NCI-H1105 (cell line): ENCODE data around the gene ANXA6.

Source experiments
- DNase-seq: peaks from one replicate; lab custom pipeline; 2025; lab: John Stamatoyannopoulos, UW

The ANXA6 gene

DNA sequence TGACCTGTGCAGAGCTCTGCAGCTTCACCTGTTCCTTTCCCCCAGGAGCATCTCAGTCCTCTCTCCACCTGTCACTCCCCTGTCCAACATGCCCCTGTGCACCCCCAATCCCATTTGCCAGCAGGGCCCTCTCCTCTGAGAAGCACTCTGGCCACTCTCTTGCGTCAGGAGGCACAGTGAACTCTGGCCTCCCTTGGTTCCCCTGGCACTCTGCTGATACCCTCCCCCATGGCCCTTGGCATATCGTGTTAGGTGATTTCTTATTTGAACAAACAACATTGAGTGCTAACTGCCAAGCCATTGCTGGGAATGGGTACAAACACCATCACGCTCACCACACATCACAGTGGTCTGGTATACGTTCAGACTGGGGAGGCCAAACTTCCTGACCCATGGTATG is 55.8 kb downstream of the ANXA6 start:
- DNase-seq: no peak

DNA sequence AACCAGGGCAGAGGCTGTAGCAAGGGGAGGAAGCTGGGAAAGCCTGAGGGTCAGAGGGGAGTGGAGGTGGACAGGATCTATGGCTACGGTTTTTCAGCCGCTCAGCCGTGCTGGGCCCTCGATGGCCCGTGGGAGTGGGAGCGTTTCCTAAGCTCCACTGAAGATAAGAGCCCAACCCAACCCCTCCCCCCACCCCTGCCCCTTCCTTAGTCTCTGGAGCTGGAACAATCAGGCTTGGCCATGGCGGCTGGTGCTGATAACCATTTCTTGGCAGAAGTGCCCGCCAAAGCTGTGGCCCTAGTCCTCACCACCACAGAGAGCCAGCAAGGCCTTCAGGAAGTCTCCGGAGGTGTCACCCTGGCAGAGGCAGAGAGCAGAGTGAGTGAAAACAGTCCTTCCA is 56.4 kb downstream of the ANXA6 start:
- no peak for DNase-seq

GRCh38 chr5:151100681-151101080 is 56.9 kb downstream of the ANXA6 start:
- DNase-seq: no peak

- DNase-seq: no peak
Observed at GRCh38 chr5:151098768-151099121, 58.8 kb downstream of the ANXA6 start.

DNA sequence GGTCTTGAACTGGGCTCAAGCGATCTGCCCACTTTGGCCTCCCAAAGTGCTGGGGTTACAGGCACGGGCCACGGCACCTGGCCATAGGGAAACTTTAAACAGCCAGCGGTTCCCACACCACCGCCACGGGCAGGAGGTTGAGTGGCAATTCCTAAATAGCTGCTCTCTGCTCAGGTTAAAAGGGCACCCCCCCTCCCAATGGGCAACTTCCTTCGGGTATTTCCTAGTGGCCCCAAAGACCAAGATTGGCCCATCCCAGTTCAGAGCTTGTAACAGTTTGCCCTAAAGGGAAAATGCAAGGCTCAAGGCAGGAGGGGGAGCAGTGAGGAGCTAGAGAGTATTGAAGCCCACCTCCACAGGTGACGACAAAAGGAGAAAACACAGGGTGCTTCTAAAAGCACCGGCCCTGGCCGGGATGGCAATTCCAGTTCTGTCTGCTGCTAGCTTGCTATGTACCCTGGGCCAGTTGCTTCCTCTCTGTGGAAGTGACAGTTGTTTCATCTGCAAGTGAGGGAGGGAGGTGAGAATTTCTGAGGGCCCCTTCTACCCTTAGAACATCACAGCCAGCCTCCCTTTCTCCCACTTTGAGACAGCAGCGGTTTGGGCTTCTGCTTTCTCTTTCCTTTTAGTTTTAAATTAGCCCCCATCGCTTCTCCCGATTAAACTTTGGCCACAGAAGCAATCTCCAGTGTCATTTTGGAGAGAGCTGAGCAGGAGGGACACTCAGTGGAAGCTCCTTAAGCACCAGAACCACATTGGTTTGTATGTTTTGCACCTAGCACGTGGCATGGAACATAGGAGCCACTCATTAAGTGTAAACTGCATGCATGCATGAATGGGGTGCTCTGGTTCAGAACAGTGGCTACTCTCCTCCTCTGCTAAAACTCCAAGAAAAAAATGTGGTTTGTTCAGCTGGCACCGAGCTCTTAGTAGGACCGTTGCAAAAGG is 59.5 kb downstream of the ANXA6 start:
- DNase-seq: no peak

- DNase-seq: no peak
Observed at GRCh38 chr5:151097061-151097460, 60.5 kb downstream of the ANXA6 start.

DNA sequence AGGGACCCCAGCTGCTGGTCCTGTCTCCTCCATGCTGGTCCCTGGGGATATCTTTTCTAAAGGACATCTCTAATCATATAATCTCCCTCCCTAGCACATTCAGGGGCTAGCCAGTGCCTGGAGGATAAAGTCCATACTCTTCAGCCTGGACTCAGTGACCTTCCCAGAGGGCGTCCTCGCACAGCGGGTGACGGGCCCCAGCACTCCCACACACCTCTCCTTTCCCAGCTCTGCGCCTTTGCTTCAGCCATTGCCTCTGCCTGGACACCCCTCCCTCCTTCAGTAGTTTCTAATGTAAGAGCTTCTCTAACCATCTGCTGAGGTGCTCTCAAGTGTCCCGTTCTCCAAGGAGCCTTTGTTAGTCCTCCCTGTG is 61.6 kb downstream of the ANXA6 start:
- DNase-seq: no peak

- no peak for DNase-seq
Observed at GRCh38 chr5:151095341-151096000, 62.1 kb downstream of the ANXA6 start.

- DNase-seq: no peak
Observed at GRCh38 chr5:151094852-151095245, 62.7 kb downstream of the ANXA6 start.

DNA sequence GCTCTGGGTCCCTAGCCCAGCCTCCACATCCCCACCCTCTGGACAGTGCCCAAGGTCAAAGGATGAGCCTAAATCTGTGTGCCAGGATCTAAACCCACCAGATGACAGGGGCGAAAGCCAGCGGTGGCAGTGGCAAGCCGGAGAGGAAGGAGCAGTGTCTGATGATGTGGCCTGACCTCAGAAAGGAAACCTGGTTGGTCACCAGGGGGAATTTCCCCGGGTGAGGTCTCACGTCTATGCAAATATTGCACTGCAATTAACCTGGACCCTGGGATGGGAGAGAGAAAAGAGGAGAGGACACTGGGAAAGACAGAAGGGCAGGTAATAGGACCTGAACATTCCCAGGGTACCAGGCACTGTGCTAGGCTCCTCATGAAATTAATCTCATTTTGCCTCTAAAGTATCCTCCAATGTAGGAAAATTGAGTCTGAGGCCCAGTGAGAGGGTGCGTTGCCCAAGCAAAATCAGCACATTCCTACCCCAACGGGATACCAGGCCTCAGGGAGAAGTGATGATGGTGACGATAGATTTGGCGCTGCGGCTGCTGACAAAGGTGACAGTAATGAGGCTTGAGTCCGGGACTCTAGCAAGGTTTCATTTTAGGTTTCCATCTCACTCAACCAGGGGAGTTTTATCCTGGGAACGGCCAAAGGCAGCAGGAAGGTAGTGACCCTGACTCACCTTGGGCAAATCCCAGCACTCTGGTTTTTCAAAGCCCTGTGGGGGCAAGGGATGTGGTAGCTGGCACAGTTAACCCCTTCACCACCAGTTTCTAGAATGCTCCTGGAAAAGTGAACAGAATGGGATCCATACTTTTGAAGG is 63.3 kb downstream of the ANXA6 start:
- DNase-seq: no peak

GRCh38 chr5:151093476-151093889 is 64.1 kb downstream of the ANXA6 start:
- no peak for DNase-seq

- no peak for DNase-seq
Observed at GRCh38 chr5:151092762-151093161, 64.8 kb downstream of the ANXA6 start.

GRCh38 chr5:151089726-151090125 is 67.9 kb downstream of the ANXA6 start:
- DNase-seq: no peak

GRCh38 chr5:151088986-151089385 is 68.6 kb downstream of the ANXA6 start:
- no peak for DNase-seq

- DNase-seq: no peak
Observed at GRCh38 chr5:151087486-151087885, 70.1 kb downstream of the ANXA6 start.

DNA sequence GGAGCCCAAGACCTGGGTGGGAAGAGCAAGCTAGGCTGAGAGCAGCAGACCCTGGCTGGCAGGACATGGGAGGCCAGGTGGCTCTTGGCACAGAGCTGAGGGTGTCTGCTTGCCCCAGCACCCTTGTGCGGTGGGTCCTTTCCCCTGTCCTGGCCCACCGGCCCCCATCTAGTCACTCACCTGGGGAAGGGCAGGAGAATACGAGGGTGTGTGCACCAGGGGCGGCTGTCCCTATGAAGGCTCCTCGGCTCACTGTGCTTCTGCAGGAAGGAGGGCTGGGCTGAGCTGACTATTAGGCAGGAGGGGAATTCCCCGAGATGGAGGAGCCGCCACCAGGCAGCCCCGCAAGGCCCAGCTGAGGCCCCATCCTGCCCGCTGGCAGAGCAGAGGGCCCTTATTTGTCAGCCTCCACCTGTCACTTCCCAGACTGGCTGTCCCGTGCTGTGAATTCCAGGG is 70.6 kb downstream of the ANXA6 start:
- no peak for DNase-seq

GRCh38 chr5:151086192-151086869 is 71.2 kb downstream of the ANXA6 start:
- DNase-seq: no peak

- no peak for DNase-seq
Observed at GRCh38 chr5:151085517-151086041, 72.0 kb downstream of the ANXA6 start.

GRCh38 chr5:151084363-151084762 is 73.2 kb downstream of the ANXA6 start:
- DNase-seq: no peak

DNA sequence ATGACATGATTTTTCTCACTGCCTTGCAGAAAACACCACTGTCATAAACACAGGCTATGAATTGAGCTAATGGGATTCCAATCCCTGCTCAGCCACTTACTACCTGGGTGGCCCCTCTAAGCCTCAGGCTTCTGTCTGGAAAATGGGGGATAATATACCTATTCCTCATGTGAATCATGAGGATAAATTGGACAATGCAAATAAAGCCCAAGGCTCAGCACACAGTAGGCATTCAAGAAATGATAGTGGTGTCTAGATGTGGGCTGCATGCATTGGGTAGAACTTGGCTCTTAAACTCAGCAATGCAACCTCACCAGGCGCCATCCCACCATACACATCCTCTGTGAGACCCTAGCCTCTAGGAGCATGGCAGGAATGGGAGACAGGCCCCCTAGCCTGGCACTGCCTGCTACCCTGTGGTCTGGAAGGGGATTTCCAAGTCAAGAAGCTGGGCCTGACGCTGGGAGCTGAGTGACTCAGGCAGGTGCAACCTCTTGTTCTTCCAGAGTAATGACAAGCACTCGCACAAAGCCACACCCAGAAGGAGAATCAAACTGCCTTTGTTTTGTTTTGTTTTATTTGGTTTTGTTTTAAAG is 74.4 kb downstream of the ANXA6 start:
- DNase-seq: no peak

- DNase-seq: no peak
Observed at GRCh38 chr5:151082282-151082902, 75.2 kb downstream of the ANXA6 start.
